Measurements from ENCODE around the gene TENM4. TPM values are rescaled to one million over a fixed set of nuclear protein-coding genes. Genes with fewer than 3 reads are reported as not detected.

Gene TENM4
- total and polyA plus RNA-seq, 4 donors = 0.02 to 0.33 (median 0.14) TPM

GRCh38 chr11:79198898-79199250 lies 242.0 kb downstream of the TENM4 start:
- Histone ChIP-seq H3K27me3 (ENCODE audit: control insufficient read depth in 4 of 4, insufficient read depth in 4 of 4, low read length in 3 of 4) (no peaks in the 10 kb centered on the region), H3K27ac (ENCODE audit: low read depth in 1 of 2, low read length in 2 of 2) (no peak overlapping the region), H3K9ac (ENCODE audit: low read depth in 1 of 2, low read length in 2 of 2) (no peak overlapping the region), H3K36me3 (ENCODE audit: control insufficient read depth in 4 of 4, insufficient read depth in 3 of 4, low read depth in 1 of 4, low read length in 3 of 4) (no peaks in the 10 kb centered on the region), H3K4me3 (ENCODE audit: low read depth in 1 of 3, low read length in 3 of 3) (no peak overlapping the region), H3K9me3 (ENCODE audit: control insufficient read depth in 4 of 4, low read length in 3 of 4) (no peaks in the 10 kb centered on the region), H3K4me1 (ENCODE audit: control insufficient read depth in 4 of 4, insufficient read depth in 4 of 4, low read length in 3 of 4) (peaks cover 0 to 3% (median 0%) of the 10 kb centered on the region in 4 donors)
- DNase-seq (ENCODE audit: low spot score) = no peak
- TF ChIP-seq RAD21 (IDR thresholded peaks at IDR 0.05) (no peak), FOXA2 (IDR thresholded peaks at IDR 0.05) (no peak), EGR1 (IDR thresholded peaks at IDR 0.05; ENCODE audit: low read depth in 2 of 2) (no peak), RXRA (IDR thresholded peaks at IDR 0.05) (no peak), NR2F2 (IDR thresholded peaks at IDR 0.05) (no peak), SP1 (IDR thresholded peaks at IDR 0.05) (no peak), FOXA1 (IDR thresholded peaks at IDR 0.05) (no peak), GABPA (IDR thresholded peaks at IDR 0.05 in 1 of 2, conservative IDR thresholded peaks at IDR 0.05 in 1 of 2) (no peak), TAF1 (conservative IDR thresholded peaks at IDR 0.05) (no peak)
- TF ChIP-seq, protein P1, sequence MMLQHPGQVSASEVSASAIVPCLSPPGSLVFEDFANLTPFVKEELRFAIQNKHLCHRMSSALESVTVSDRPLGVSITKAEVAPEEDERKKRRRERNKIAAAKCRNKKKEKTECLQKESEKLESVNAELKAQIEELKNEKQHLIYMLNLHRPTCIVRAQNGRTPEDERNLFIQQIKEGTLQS (IDR thresholded peaks at IDR 0.05) = no peak
- TF ChIP-seq, protein P2, sequence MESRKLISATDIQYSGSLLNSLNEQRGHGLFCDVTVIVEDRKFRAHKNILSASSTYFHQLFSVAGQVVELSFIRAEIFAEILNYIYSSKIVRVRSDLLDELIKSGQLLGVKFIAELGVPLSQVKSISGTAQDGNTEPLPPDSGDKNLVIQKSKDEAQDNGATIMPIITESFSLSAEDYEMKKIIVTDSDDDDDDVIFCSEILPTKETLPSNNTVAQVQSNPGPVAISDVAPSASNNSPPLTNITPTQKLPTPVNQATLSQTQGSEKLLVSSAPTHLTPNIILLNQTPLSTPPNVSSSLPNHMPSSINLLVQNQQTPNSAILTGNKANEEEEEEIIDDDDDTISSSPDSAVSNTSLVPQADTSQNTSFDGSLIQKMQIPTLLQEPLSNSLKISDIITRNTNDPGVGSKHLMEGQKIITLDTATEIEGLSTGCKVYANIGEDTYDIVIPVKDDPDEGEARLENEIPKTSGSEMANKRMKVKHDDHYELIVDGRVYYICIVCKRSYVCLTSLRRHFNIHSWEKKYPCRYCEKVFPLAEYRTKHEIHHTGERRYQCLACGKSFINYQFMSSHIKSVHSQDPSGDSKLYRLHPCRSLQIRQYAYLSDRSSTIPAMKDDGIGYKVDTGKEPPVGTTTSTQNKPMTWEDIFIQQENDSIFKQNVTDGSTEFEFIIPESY (IDR thresholded peaks at IDR 0.05) = no peak
- TF ChIP-seq, protein P3, sequence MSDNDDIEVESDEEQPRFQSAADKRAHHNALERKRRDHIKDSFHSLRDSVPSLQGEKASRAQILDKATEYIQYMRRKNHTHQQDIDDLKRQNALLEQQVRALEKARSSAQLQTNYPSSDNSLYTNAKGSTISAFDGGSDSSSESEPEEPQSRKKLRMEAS (IDR thresholded peaks at IDR 0.05) = no peak
- TF ChIP-seq, protein P4, sequence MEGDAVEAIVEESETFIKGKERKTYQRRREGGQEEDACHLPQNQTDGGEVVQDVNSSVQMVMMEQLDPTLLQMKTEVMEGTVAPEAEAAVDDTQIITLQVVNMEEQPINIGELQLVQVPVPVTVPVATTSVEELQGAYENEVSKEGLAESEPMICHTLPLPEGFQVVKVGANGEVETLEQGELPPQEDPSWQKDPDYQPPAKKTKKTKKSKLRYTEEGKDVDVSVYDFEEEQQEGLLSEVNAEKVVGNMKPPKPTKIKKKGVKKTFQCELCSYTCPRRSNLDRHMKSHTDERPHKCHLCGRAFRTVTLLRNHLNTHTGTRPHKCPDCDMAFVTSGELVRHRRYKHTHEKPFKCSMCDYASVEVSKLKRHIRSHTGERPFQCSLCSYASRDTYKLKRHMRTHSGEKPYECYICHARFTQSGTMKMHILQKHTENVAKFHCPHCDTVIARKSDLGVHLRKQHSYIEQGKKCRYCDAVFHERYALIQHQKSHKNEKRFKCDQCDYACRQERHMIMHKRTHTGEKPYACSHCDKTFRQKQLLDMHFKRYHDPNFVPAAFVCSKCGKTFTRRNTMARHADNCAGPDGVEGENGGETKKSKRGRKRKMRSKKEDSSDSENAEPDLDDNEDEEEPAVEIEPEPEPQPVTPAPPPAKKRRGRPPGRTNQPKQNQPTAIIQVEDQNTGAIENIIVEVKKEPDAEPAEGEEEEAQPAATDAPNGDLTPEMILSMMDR (IDR thresholded peaks at IDR 0.05; ENCODE audit: low read depth, low read length, missing input control) = no peak
- TF ChIP-seq, protein P5, sequence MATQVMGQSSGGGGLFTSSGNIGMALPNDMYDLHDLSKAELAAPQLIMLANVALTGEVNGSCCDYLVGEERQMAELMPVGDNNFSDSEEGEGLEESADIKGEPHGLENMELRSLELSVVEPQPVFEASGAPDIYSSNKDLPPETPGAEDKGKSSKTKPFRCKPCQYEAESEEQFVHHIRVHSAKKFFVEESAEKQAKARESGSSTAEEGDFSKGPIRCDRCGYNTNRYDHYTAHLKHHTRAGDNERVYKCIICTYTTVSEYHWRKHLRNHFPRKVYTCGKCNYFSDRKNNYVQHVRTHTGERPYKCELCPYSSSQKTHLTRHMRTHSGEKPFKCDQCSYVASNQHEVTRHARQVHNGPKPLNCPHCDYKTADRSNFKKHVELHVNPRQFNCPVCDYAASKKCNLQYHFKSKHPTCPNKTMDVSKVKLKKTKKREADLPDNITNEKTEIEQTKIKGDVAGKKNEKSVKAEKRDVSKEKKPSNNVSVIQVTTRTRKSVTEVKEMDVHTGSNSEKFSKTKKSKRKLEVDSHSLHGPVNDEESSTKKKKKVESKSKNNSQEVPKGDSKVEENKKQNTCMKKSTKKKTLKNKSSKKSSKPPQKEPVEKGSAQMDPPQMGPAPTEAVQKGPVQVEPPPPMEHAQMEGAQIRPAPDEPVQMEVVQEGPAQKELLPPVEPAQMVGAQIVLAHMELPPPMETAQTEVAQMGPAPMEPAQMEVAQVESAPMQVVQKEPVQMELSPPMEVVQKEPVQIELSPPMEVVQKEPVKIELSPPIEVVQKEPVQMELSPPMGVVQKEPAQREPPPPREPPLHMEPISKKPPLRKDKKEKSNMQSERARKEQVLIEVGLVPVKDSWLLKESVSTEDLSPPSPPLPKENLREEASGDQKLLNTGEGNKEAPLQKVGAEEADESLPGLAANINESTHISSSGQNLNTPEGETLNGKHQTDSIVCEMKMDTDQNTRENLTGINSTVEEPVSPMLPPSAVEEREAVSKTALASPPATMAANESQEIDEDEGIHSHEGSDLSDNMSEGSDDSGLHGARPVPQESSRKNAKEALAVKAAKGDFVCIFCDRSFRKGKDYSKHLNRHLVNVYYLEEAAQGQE (IDR thresholded peaks at IDR 0.05) = no peak
- WGBS = 69% methylated on average over 3 of the region's 3 CpGs

DNA sequence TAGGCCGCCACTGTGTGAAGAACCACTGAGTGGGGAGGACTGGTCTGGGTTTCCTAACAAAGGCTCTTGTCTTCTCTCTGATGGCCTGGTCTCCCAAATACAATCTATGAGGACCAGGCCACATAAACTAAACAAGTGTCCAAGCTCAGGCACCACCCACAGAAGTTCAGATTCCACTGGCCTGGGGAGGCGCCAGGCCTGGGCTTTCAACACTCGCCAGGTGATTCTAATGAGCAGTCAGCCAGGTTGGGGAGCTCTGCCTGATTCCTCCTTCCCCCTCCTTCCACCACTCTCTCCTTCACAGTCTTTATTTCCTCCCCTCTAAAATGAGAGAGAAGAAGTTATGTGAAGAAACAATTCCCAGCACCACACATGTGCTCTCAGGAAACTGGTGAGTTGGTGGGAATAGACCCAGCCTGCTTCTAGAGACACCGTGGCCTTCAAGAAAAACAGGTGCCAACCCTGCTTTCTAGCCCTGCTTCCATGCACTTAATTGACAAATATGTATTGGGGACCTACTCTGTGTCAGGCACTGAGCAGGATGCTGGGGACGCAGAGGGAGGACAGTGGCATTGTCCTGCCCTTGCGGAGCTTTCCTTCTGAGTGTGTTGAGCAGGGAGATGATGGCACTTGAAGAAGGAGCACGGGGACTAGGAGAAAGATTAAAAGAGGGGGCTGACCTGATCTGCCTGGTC lies 242.5 kb downstream of the TENM4 start:
- Histone ChIP-seq H3K27ac (ENCODE audit: low read depth in 1 of 2, low read length in 2 of 2) (no peak overlapping the region), H3K4me1 (ENCODE audit: control insufficient read depth in 4 of 4, insufficient read depth in 4 of 4, low read length in 3 of 4) (peaks cover 0 to 3% (median 0%) of the 10 kb centered on the region in 4 donors), H3K4me3 (ENCODE audit: low read depth in 1 of 3, low read length in 3 of 3) (no peak overlapping the region), H3K9ac (ENCODE audit: low read depth in 1 of 2, low read length in 2 of 2) (no peak overlapping the region), H3K27me3 (ENCODE audit: control insufficient read depth in 4 of 4, insufficient read depth in 4 of 4, low read length in 3 of 4) (no peaks in the 10 kb centered on the region), H3K9me3 (ENCODE audit: control insufficient read depth in 4 of 4, low read length in 3 of 4) (no peaks in the 10 kb centered on the region), H3K36me3 (ENCODE audit: control insufficient read depth in 4 of 4, insufficient read depth in 3 of 4, low read depth in 1 of 4, low read length in 3 of 4) (no peaks in the 10 kb centered on the region)
- TF ChIP-seq HNF4G (IDR thresholded peaks at IDR 0.05) = no peak
- no peak for TF ChIP-seq HNF4A (conservative IDR thresholded peaks at IDR 0.05)
- no peak for DNase-seq (ENCODE audit: low spot score)
- WGBS = 92% methylated on average over 7 of the region's 7 CpGs
